Activated CD8-positive, alpha-beta memory T cell treated with anti-CD3 and anti-CD28 coated beads, Interleukin-2, amount 50 U/mL, for 24 hours (primary cell): ENCODE results near the gene MYH10.
"Not testable (repeated sequence)": the region's sequence is repeated elsewhere in the genome, so short reads cannot be mapped to it uniquely, and the experiment has no call there.

Experiments used
- DNase-seq: peaks from one replicate; pipeline ENCODE4 v3.0.0-alpha.2; 2020; ENCODE audit errors: extremely low read depth

The MYH10 gene

GRCh38 chr17:8556074-8556473, 74.5 kb downstream of the MYH10 start:
- no peak for DNase-seq

- no peak for DNase-seq
Measured at GRCh38 chr17:8555062-8555461, 75.5 kb downstream of the MYH10 start.

GRCh38 chr17:8552577-8553320, 77.8 kb downstream of the MYH10 start:
- DNase-seq: no peak

- no peak for DNase-seq
Measured at GRCh38 chr17:8542599-8543502, 87.7 kb downstream of the MYH10 start.

GRCh38 chr17:8539976-8540375, 90.5 kb downstream of the MYH10 start:
- not testable (repeated sequence) for DNase-seq

GRCh38 chr17:8537734-8538133, 92.8 kb downstream of the MYH10 start:
- no peak for DNase-seq

- no peak for DNase-seq
Measured at GRCh38 chr17:8534498-8535188, 95.9 kb downstream of the MYH10 start.

GRCh38 chr17:8532021-8532420, 98.5 kb downstream of the MYH10 start:
- DNase-seq: no peak

GRCh38 chr17:8522577-8522976, 107.9 kb downstream of the MYH10 start:
- DNase-seq: no peak

GRCh38 chr17:8520981-8521380, 109.5 kb downstream of the MYH10 start:
- DNase-seq: no peak

GRCh38 chr17:8518850-8519249, 111.7 kb downstream of the MYH10 start:
- DNase-seq: no peak

GRCh38 chr17:8518326-8518725, 112.2 kb downstream of the MYH10 start:
- no peak for DNase-seq

- no peak for DNase-seq
Measured at GRCh38 chr17:8514801-8515200, 115.7 kb downstream of the MYH10 start.

- no peak for DNase-seq
Measured at GRCh38 chr17:8506145-8506544, 124.4 kb downstream of the MYH10 start.

- DNase-seq: no peak
Measured at GRCh38 chr17:8504460-8505207, 125.9 kb downstream of the MYH10 start.

- DNase-seq: no peak
Measured at GRCh38 chr17:8503807-8504206, 126.7 kb downstream of the MYH10 start.

GRCh38 chr17:8503368-8503767, 127.2 kb downstream of the MYH10 start:
- no peak for DNase-seq

- DNase-seq: no peak
Measured at GRCh38 chr17:8502126-8502525, 128.4 kb downstream of the MYH10 start.

- DNase-seq: no peak
Measured at GRCh38 chr17:8500609-8501008, 129.9 kb downstream of the MYH10 start.

GRCh38 chr17:8499614-8500013, 130.9 kb downstream of the MYH10 start:
- DNase-seq: no peak

GRCh38 chr17:8499171-8499570, 131.4 kb downstream of the MYH10 start:
- no peak for DNase-seq

- DNase-seq: no peak
Measured at GRCh38 chr17:8496081-8496480, 134.4 kb downstream of the MYH10 start.
